Erythroblast (primary cell): Measurements from ENCODE around the gene BNIP5.

ENCODE experiments used
- GATA1 ChIP-seq: IDR thresholded peaks from 2 replicates; pipeline ENCODE4 v1.6.1; 2011; ENCODE audit warnings: low read depth, mild to moderate bottlenecking, control low read depth, low read length, moderate library complexity
- POLR2A ChIP-seq: IDR thresholded peaks from 2 replicates; pipeline ENCODE4 v1.6.1; 2011; ENCODE audit warnings: mild to moderate bottlenecking, low read length

DNA sequence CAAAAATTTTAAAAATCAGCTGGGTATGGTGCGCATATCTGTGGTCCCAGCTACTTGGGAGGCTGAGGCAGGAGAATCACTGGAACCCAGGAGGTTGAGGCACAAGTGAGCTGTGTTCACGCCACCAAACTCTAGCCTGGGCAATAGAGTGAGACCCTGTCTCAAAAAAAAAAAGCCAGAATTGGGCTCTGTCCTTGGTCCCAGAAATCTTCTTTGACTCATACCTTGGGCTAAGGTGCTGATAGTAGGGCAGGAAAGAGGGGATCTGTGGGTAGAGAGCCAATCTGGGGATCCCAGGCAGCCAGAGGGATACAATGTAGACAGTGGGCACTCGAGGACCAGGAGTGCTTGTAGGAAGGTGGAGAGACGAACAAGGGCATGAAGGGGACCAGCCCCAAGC, 37.5 kb upstream of the BNIP5 start:
- TF ChIP-seq POLR2A (no peak), GATA1 (no peak)
